ENCODE data around the gene HDAC4. TPM values are rescaled to one million over a fixed set of nuclear protein-coding genes. Genes with fewer than 3 reads are reported as not detected.

HDAC4 gene
- total and polyA plus RNA-seq, 2 donors: 24.4 to 29.5 TPM

- Histone ChIP-seq H3K27ac (ENCODE audit: low read depth) (no peak overlapping the region), H3K36me3 (ENCODE audit: insufficient read depth) (no peaks in the 10 kb centered on the region), H3K4me1 (ENCODE audit: insufficient read depth) (no peaks in the 10 kb centered on the region), H3K4me3 (ENCODE audit: low read depth, low read length) (no peak overlapping the region)
- no peak for DNase-seq (ENCODE audit: extremely low spot score)
- 88% methylated on average over 23 of the region's 23 CpGs for WGBS
Measured at GRCh38 chr2:239140346-239141020, 260.3 kb downstream of the HDAC4 start.

GRCh38 chr2:239139566-239139965 lies 261.3 kb downstream of the HDAC4 start:
- no peak for DNase-seq (ENCODE audit: extremely low spot score)
- H3K27ac ChIP-seq (ENCODE audit: low read depth): no peak overlapping the region
- H3K4me3 ChIP-seq (ENCODE audit: low read depth, low read length): no peak overlapping the region
- H3K36me3 ChIP-seq (ENCODE audit: insufficient read depth): no peaks in the 10 kb centered on the region
- WGBS: 96% methylated on average over 29 of the region's 29 CpGs
- H3K4me1 ChIP-seq (ENCODE audit: insufficient read depth): no peaks in the 10 kb centered on the region

GRCh38 chr2:239139101-239139500 lies 261.7 kb downstream of the HDAC4 start:
- WGBS: 93% methylated on average over 16 of the region's 16 CpGs
- Histone ChIP-seq H3K27ac (ENCODE audit: low read depth) (no peak overlapping the region), H3K4me1 (ENCODE audit: insufficient read depth) (no peaks in the 10 kb centered on the region), H3K36me3 (ENCODE audit: insufficient read depth) (no peaks in the 10 kb centered on the region), H3K4me3 (ENCODE audit: low read depth, low read length) (no peak overlapping the region)
- DNase-seq (ENCODE audit: extremely low spot score): no peak

- WGBS: 86% methylated on average over 15 of the region's 15 CpGs
- no peak for DNase-seq (ENCODE audit: extremely low spot score)
- Histone ChIP-seq H3K4me1 (ENCODE audit: insufficient read depth) (no peaks in the 10 kb centered on the region), H3K4me3 (ENCODE audit: low read depth, low read length) (no peak overlapping the region), H3K27ac (ENCODE audit: low read depth) (no peak overlapping the region), H3K36me3 (ENCODE audit: insufficient read depth) (no peaks in the 10 kb centered on the region)
Measured at GRCh38 chr2:239138610-239139009, 262.2 kb downstream of the HDAC4 start.

GRCh38 chr2:239137898-239138283 lies 262.9 kb downstream of the HDAC4 start:
- DNase-seq (ENCODE audit: extremely low spot score): no peak
- no peaks in the 10 kb centered on the region for H3K4me1 ChIP-seq (ENCODE audit: insufficient read depth)
- H3K27ac ChIP-seq (ENCODE audit: low read depth): no peak overlapping the region
- H3K36me3 ChIP-seq (ENCODE audit: insufficient read depth): no peaks in the 10 kb centered on the region
- 77% methylated on average over 3 of the region's 3 CpGs for WGBS
- no peak overlapping the region for H3K4me3 ChIP-seq (ENCODE audit: low read depth, low read length)

- no peaks in the 10 kb centered on the region for H3K36me3 ChIP-seq (ENCODE audit: insufficient read depth)
- no peak overlapping the region for H3K27ac ChIP-seq (ENCODE audit: low read depth)
- 89% methylated on average over 26 of the region's 26 CpGs for WGBS
- H3K4me1 ChIP-seq (ENCODE audit: insufficient read depth): no peaks in the 10 kb centered on the region
- no peak for DNase-seq (ENCODE audit: extremely low spot score)
- H3K4me3 ChIP-seq (ENCODE audit: low read depth, low read length): no peak overlapping the region
Measured at GRCh38 chr2:239137165-239137897, 263.5 kb downstream of the HDAC4 start.

GRCh38 chr2:239136762-239137161 lies 264.1 kb downstream of the HDAC4 start:
- no peak for DNase-seq (ENCODE audit: extremely low spot score)
- H3K27ac ChIP-seq (ENCODE audit: low read depth): no peak overlapping the region
- 91% methylated on average over 6 of the region's 6 CpGs for WGBS
- no peak overlapping the region for H3K4me3 ChIP-seq (ENCODE audit: low read depth, low read length)
- H3K4me1 ChIP-seq (ENCODE audit: insufficient read depth): no peaks in the 10 kb centered on the region
- H3K36me3 ChIP-seq (ENCODE audit: insufficient read depth): no peaks in the 10 kb centered on the region

- H3K27ac ChIP-seq (ENCODE audit: low read depth): no peak overlapping the region
- no peak for DNase-seq (ENCODE audit: extremely low spot score)
- no peaks in the 10 kb centered on the region for H3K36me3 ChIP-seq (ENCODE audit: insufficient read depth)
- no peaks in the 10 kb centered on the region for H3K4me1 ChIP-seq (ENCODE audit: insufficient read depth)
- no peak overlapping the region for H3K4me3 ChIP-seq (ENCODE audit: low read depth, low read length)
- 95% methylated on average over 3 of the region's 3 CpGs for WGBS
Measured at GRCh38 chr2:239136203-239136602, 264.6 kb downstream of the HDAC4 start.

- Histone ChIP-seq H3K36me3 (ENCODE audit: insufficient read depth) (no peaks in the 10 kb centered on the region), H3K4me1 (ENCODE audit: insufficient read depth) (no peaks in the 10 kb centered on the region), H3K27ac (ENCODE audit: low read depth) (no peak overlapping the region), H3K4me3 (ENCODE audit: low read depth, low read length) (no peak overlapping the region)
- DNase-seq (ENCODE audit: extremely low spot score): no peak
- 89% methylated on average over 10 of the region's 10 CpGs for WGBS
Measured at GRCh38 chr2:239135531-239135930, 265.3 kb downstream of the HDAC4 start.

GRCh38 chr2:239133945-239134570 lies 266.8 kb downstream of the HDAC4 start:
- DNase-seq (ENCODE audit: extremely low spot score): no peak
- Histone ChIP-seq H3K36me3 (ENCODE audit: insufficient read depth) (peaks cover 4% of the 10 kb centered on the region), H3K4me1 (ENCODE audit: insufficient read depth) (no peaks in the 10 kb centered on the region), H3K27ac (ENCODE audit: low read depth) (no peak overlapping the region), H3K4me3 (ENCODE audit: low read depth, low read length) (no peak overlapping the region)
- WGBS: 94% methylated on average over 28 of the region's 28 CpGs

GRCh38 chr2:239132786-239133185 lies 268.0 kb downstream of the HDAC4 start:
- no peak for DNase-seq (ENCODE audit: extremely low spot score)
- Histone ChIP-seq H3K27ac (ENCODE audit: low read depth) (no peak overlapping the region), H3K4me1 (ENCODE audit: insufficient read depth) (no peaks in the 10 kb centered on the region), H3K36me3 (ENCODE audit: insufficient read depth) (peaks cover 4% of the 10 kb centered on the region), H3K4me3 (ENCODE audit: low read depth, low read length) (no peak overlapping the region)
- 89% methylated on average over 12 of the region's 12 CpGs for WGBS

GRCh38 chr2:239132156-239132709 lies 268.6 kb downstream of the HDAC4 start:
- Histone ChIP-seq H3K27ac (ENCODE audit: low read depth) (no peak overlapping the region), H3K4me1 (ENCODE audit: insufficient read depth) (no peaks in the 10 kb centered on the region), H3K4me3 (ENCODE audit: low read depth, low read length) (no peak overlapping the region), H3K36me3 (ENCODE audit: insufficient read depth) (peaks cover 4% of the 10 kb centered on the region)
- WGBS: 93% methylated on average over 17 of the region's 17 CpGs
- no peak for DNase-seq (ENCODE audit: extremely low spot score)

GRCh38 chr2:239131521-239131920 lies 269.3 kb downstream of the HDAC4 start:
- no peaks in the 10 kb centered on the region for H3K4me1 ChIP-seq (ENCODE audit: insufficient read depth)
- peaks cover 4% of the 10 kb centered on the region for H3K36me3 ChIP-seq (ENCODE audit: insufficient read depth)
- no peak for DNase-seq (ENCODE audit: extremely low spot score)
- no peak overlapping the region for H3K4me3 ChIP-seq (ENCODE audit: low read depth, low read length)
- WGBS: 90% methylated on average over 10 of the region's 10 CpGs
- H3K27ac ChIP-seq (ENCODE audit: low read depth): no peak overlapping the region

Data from urinary bladder (tissue), 4 donors.